Trophoblast cell (in vitro differentiated cells and primary cell): Measurements from ENCODE around the gene AGXT2.

Experiments used
- DNase-seq, 2 donors: peaks; one replicate each; pipeline ENCODE4 v3.0.0-alpha.2; 2016
- H2AFZ ChIP-seq: 2 replicates; pipeline ENCODE4 v1.6.1; 2013; ENCODE audit warnings: low read length, moderate library complexity, mild to moderate bottlenecking; ENCODE audit not compliant: insufficient read depth, poor library complexity
- H2AK5ac ChIP-seq: 2 replicates; pipeline ENCODE4 v1.6.1; 2013; ENCODE audit warnings: mild to moderate bottlenecking, low read length
- H2BK120ac ChIP-seq: 2 replicates; pipeline ENCODE4 v1.6.1; 2013; ENCODE audit warnings: low read length, mild to moderate bottlenecking, moderate library complexity; ENCODE audit not compliant: insufficient read depth, poor library complexity
- H2BK12ac ChIP-seq: 2 replicates; pipeline ENCODE4 v1.6.1; 2013; ENCODE audit warnings: mild to moderate bottlenecking, low read length, moderate library complexity
- H2BK5ac ChIP-seq: 2 replicates; pipeline ENCODE4 v1.6.1; 2013; ENCODE audit warnings: low read length, low read depth, moderate library complexity, mild to moderate bottlenecking; ENCODE audit not compliant: poor library complexity
- H3K14ac ChIP-seq: 2 replicates; pipeline ENCODE4 v1.6.1; 2013; ENCODE audit warnings: mild to moderate bottlenecking, low read length
- H3K18ac ChIP-seq: 2 replicates; pipeline ENCODE4 v1.6.1; 2013; ENCODE audit warnings: mild to moderate bottlenecking, low read length
- H3K23ac ChIP-seq: 2 replicates; pipeline ENCODE4 v1.6.1; 2013; ENCODE audit warnings: low read length
- H3K27ac ChIP-seq: 2 replicates; pipeline ENCODE4 v1.5.1; 2013; ENCODE audit warnings: low read depth, mild to moderate bottlenecking, inconsistent platforms, low read length, moderate library complexity
- H3K27me3 ChIP-seq: 2 replicates; pipeline ENCODE4 v1.6.1; 2013; ENCODE audit warnings: inconsistent platforms, mild to moderate bottlenecking, low read length, moderate library complexity; ENCODE audit not compliant: insufficient read depth
- H3K36me3 ChIP-seq, 2 experiments: 1 replicate in 1 of 2; 2 replicates in 1 of 2; pipeline ENCODE4 v1.6.1; 2013; ENCODE audit warnings: low read length in 2 of 2, mild to moderate bottlenecking in 2 of 2, moderate library complexity in 1 of 2; ENCODE audit not compliant: insufficient read depth in 2 of 2, control insufficient read depth in 1 of 2
- H3K4ac ChIP-seq: 2 replicates; pipeline ENCODE4 v1.6.1; 2013; ENCODE audit warnings: low read depth, mild to moderate bottlenecking, low read length, moderate library complexity
- H3K4me1 ChIP-seq, 2 experiments: 1 replicate in 1 of 2; 2 replicates in 1 of 2; pipeline ENCODE4 v1.6.1; 2013; ENCODE audit warnings: low read length in 2 of 2, mild to moderate bottlenecking in 2 of 2, moderate library complexity in 1 of 2; ENCODE audit not compliant: insufficient read depth in 2 of 2, control insufficient read depth in 1 of 2
- H3K4me2 ChIP-seq: 2 replicates; pipeline ENCODE4 v1.6.1; 2013; ENCODE audit warnings: inconsistent platforms, mild to moderate bottlenecking, low read length, moderate library complexity
- H3K4me3 ChIP-seq: 2 replicates; pipeline ENCODE4 v1.5.1; 2013; ENCODE audit warnings: mild to moderate bottlenecking, low read depth, low read length, inconsistent platforms
- H3K79me1 ChIP-seq: one replicate; pipeline ENCODE4 v1.6.1; 2013; ENCODE audit warnings: low read length
- H3K79me2 ChIP-seq: 2 replicates; pipeline ENCODE4 v1.6.1; 2013; ENCODE audit warnings: low read length, mild to moderate bottlenecking; ENCODE audit not compliant: control insufficient read depth, insufficient read depth, poor library complexity
- H3K9ac ChIP-seq: 2 replicates; pipeline ENCODE4 v1.6.1; 2013; ENCODE audit warnings: mild to moderate bottlenecking, low read length
- H3K9me3 ChIP-seq: 2 replicates; pipeline ENCODE4 v1.6.1; 2013; ENCODE audit warnings: low read depth, mild to moderate bottlenecking, control low read depth, inconsistent platforms, low read length; ENCODE audit not compliant: insufficient read depth
- H4K12ac ChIP-seq: 2 replicates; pipeline ENCODE4 v1.6.1; 2013; ENCODE audit warnings: low read depth, mild to moderate bottlenecking, low read length, moderate library complexity
- H4K8ac ChIP-seq: 2 replicates; pipeline ENCODE4 v1.6.1; 2013; ENCODE audit warnings: low read depth, mild to moderate bottlenecking, low read length, moderate library complexity
- H4K91ac ChIP-seq: one replicate; pipeline ENCODE4 v1.6.1; 2013; ENCODE audit warnings: low read depth, mild to moderate bottlenecking, low read length, moderate library complexity
- WGBS: extraction: QIAGEN DNeasy Blood & Tissue Kit; methylation state at CpG from one replicate; pipeline ENCODE4 v1.1.7; 2013; ENCODE audit warnings: missing lambda C conversion rate; ENCODE audit not compliant: insufficient read length, insufficient coverage; ENCODE audit errors: extremely low coverage; 5-methylcytosine and 5-hydroxymethylcytosine counted together

The AGXT2 gene

GRCh38 chr5:35063414-35063813 is 15.7 kb upstream of the AGXT2 start:
- no peaks in the 10 kb centered on the region for H3K79me1 ChIP-seq
- no peak overlapping the region for H2BK12ac ChIP-seq
- no peak overlapping the region for H4K8ac ChIP-seq
- no peaks in the 10 kb centered on the region for H3K79me2 ChIP-seq
- no peaks in the 10 kb centered on the region for H3K36me3 ChIP-seq
- no peak overlapping the region for H3K4me3 ChIP-seq
- no peak overlapping the region for H2AK5ac ChIP-seq
- no peak overlapping the region for H3K23ac ChIP-seq
- H3K27ac ChIP-seq, result no peak overlapping the region
- H3K9me3 ChIP-seq, result no peaks in the 10 kb centered on the region
- WGBS, result no CpG with 5 or more reads among the region's 4 CpGs
- H3K14ac ChIP-seq, result no peak overlapping the region
- H3K4ac ChIP-seq, result no peak overlapping the region
- no peak overlapping the region for H3K9ac ChIP-seq
- no peak overlapping the region for H3K18ac ChIP-seq
- H2BK5ac ChIP-seq, result no peak overlapping the region
- no peak overlapping the region for H2BK120ac ChIP-seq
- H2AFZ ChIP-seq, result no peak overlapping the region
- H4K12ac ChIP-seq, result no peak overlapping the region
- DNase-seq, result no peak
- H4K91ac ChIP-seq, result no peak overlapping the region
- no peaks in the 10 kb centered on the region for H3K4me1 ChIP-seq
- no peaks in the 10 kb centered on the region for H3K27me3 ChIP-seq
- H3K4me2 ChIP-seq, result no peak overlapping the region

GRCh38 chr5:35061211-35061770 is 13.5 kb upstream of the AGXT2 start:
- no peak overlapping the region for H2BK120ac ChIP-seq
- H4K12ac ChIP-seq, result no peak overlapping the region
- H3K4ac ChIP-seq, result no peak overlapping the region
- no peak overlapping the region for H2AFZ ChIP-seq
- no CpG with 5 or more reads among the region's 2 CpGs for WGBS
- no peak overlapping the region for H4K8ac ChIP-seq
- no peak overlapping the region for H2BK12ac ChIP-seq
- no peaks in the 10 kb centered on the region for H3K36me3 ChIP-seq
- no peak overlapping the region for H2BK5ac ChIP-seq
- no peaks in the 10 kb centered on the region for H3K79me1 ChIP-seq
- H3K4me2 ChIP-seq, result no peak overlapping the region
- H2AK5ac ChIP-seq, result no peak overlapping the region
- no peak overlapping the region for H3K23ac ChIP-seq
- no peaks in the 10 kb centered on the region for H3K4me1 ChIP-seq
- H3K4me3 ChIP-seq, result no peak overlapping the region
- H3K9me3 ChIP-seq, result no peaks in the 10 kb centered on the region
- DNase-seq, result no peak
- no peak overlapping the region for H3K9ac ChIP-seq
- H3K27me3 ChIP-seq, result no peaks in the 10 kb centered on the region
- no peak overlapping the region for H4K91ac ChIP-seq
- H3K27ac ChIP-seq, result no peak overlapping the region
- H3K14ac ChIP-seq, result no peak overlapping the region
- H3K18ac ChIP-seq, result no peak overlapping the region
- H3K79me2 ChIP-seq, result no peaks in the 10 kb centered on the region

- H3K79me2 ChIP-seq, result no peaks in the 10 kb centered on the region
- no peak overlapping the region for H3K9ac ChIP-seq
- H4K91ac ChIP-seq, result no peak overlapping the region
- no peaks in the 10 kb centered on the region for H3K9me3 ChIP-seq
- H3K4me2 ChIP-seq, result no peak overlapping the region
- no peak overlapping the region for H3K4ac ChIP-seq
- no peak overlapping the region for H2AFZ ChIP-seq
- H3K4me1 ChIP-seq, result no peaks in the 10 kb centered on the region
- H3K36me3 ChIP-seq, result no peaks in the 10 kb centered on the region
- no CpG with 5 or more reads among the region's 2 CpGs for WGBS
- H3K27ac ChIP-seq, result no peak overlapping the region
- no peaks in the 10 kb centered on the region for H3K79me1 ChIP-seq
- H4K8ac ChIP-seq, result no peak overlapping the region
- no peak overlapping the region for H2BK120ac ChIP-seq
- H2AK5ac ChIP-seq, result no peak overlapping the region
- H3K27me3 ChIP-seq, result no peaks in the 10 kb centered on the region
- DNase-seq, result no peak
- H3K4me3 ChIP-seq, result no peak overlapping the region
- H2BK12ac ChIP-seq, result no peak overlapping the region
- no peak overlapping the region for H3K18ac ChIP-seq
- H3K23ac ChIP-seq, result no peak overlapping the region
- no peak overlapping the region for H3K14ac ChIP-seq
- H2BK5ac ChIP-seq, result no peak overlapping the region
- H4K12ac ChIP-seq, result no peak overlapping the region
These were observed 12.5 kb upstream of the AGXT2 start for GRCh38 chr5:35060236-35060635.

- Histone ChIP-seq H4K8ac (no peak overlapping the region), H3K4me2 (no peak overlapping the region), H3K4me3 (no peak overlapping the region), H3K9ac (no peak overlapping the region), H3K4me1 (no peaks in the 10 kb centered on the region), H3K36me3 (no peaks in the 10 kb centered on the region), H3K79me1 (no peaks in the 10 kb centered on the region), H3K27ac (no peak overlapping the region), H3K18ac (no peak overlapping the region), H3K79me2 (no peaks in the 10 kb centered on the region), H4K12ac (no peak overlapping the region), H3K27me3 (no peaks in the 10 kb centered on the region), H3K23ac (no peak overlapping the region), H2BK12ac (no peak overlapping the region), H4K91ac (no peak overlapping the region), H2AFZ (no peak overlapping the region), H3K4ac (no peak overlapping the region), H2BK5ac (no peak overlapping the region), H3K9me3 (no peaks in the 10 kb centered on the region), H2AK5ac (no peak overlapping the region), H3K14ac (no peak overlapping the region), H2BK120ac (no peak overlapping the region)
- no peak for DNase-seq
These were observed 11.5 kb upstream of the AGXT2 start for GRCh38 chr5:35059251-35059650.
